Right lobe of liver (tissue), 6 donors: ENCODE results near the gene CYBC1. TPM values are rescaled to one million over a fixed set of nuclear protein-coding genes. Genes with fewer than 3 reads are reported as not detected.
"Not testable (repeated sequence)": the region's sequence is repeated elsewhere in the genome, so short reads cannot be mapped to it uniquely, and the experiment has no call there.

Source experiments
- ATAC-seq, 4 donors: fragments of 200-7000 bp; cut with Tn5 transposase; one replicate each; pipeline ENCODE4 v1.9.1; 2020; ENCODE audit warnings: mild to moderate bottlenecking in 4 of 4, moderate library complexity in 4 of 4
- DNase-seq, 3 donors: peaks; one replicate each; pipeline ENCODE4 v3.0.0-alpha.2; 2020
- H3K27ac ChIP-seq, 3 donors: fragments of 200-600 bp; one replicate each; pipeline ENCODE4 v1.8.0; 2022
- H3K27me3 ChIP-seq, 2 donors: fragments of 200-600 bp; one replicate each; pipeline ENCODE4 v1.8.0; 2022
- H3K36me3 ChIP-seq, 4 donors: fragments of 200-600 bp; sonication (generic) in 1 of 4; one replicate each; pipeline versions ENCODE4 v1.5.1 to v1.8.0; 2017 to 2022; ENCODE audit warnings: control low read depth in 1 of 4
- H3K4me1 ChIP-seq, 4 donors: fragments of 200-600 bp; sonication (generic) in 1 of 4; one replicate each; pipeline versions ENCODE4 v1.5.1 to v1.8.0; 2017 to 2022; ENCODE audit warnings: control low read depth in 1 of 4
- H3K4me3 ChIP-seq, 3 donors: fragments of 200-600 bp; one replicate each; pipeline ENCODE4 v1.8.0; 2022
- H3K9me3 ChIP-seq, 4 donors: fragments of 200-600 bp; sonication (generic) in 1 of 4; one replicate each; pipeline versions ENCODE4 v1.5.1 to v1.8.0; 2017 to 2022; ENCODE audit warnings: control low read depth in 1 of 4
- POLR2A ChIP-seq: fragments of 450-650 bp; IDR thresholded peaks from one replicate; pipeline ENCODE4 v1.6.1; 2017; ENCODE audit warnings: antibody characterized with exemption, mild to moderate bottlenecking
- WGBS: methylation state at CpG from one replicate; pipeline ENCODE4 v1.1.6; 2018; ENCODE audit warnings: low coverage, low lambda C conversion rate; ENCODE audit not compliant: insufficient coverage; ENCODE audit errors: missing lambda C conversion rate; 5-methylcytosine and 5-hydroxymethylcytosine counted together
- intact Hi-C, 2 donors: fragments of 100-400 bp; cut with DNase I; formaldehyde crosslinking; loops; one replicate each; pipeline versions ENCODE4 v1.11.2 to v1.14.1; 2022
- total RNA-seq, 6 experiments: library from RNA; depleted of rRNA in 2 of 6; stranded (reverse); fragments of >200 nt in 2 of 6; fragmentation: NEBNext Ultra II Directional in 3 of 6; extraction: Animal tissue kit (Norgen Biotek cat#: 25700) in 3 of 6; gene quantifications; one replicate each; pipeline versions ENCODE4 v1.1.0 to v1.2.4, GENCODE V29; 2016 to 2023
- TF ChIP-seq, protein P1 (sequence below), 4 donors: fragments of 200-600 bp in 3 of 4; fragments of 450-650 bp in 1 of 4; IDR thresholded peaks; one replicate each; pipeline versions ENCODE4 v1.5.1 to v1.8.0; 2016 to 2022; ENCODE audit warnings: antibody characterized with exemption in 4 of 4, mild to moderate bottlenecking in 2 of 4
- donor health status: DM: no; HTN: yes; CAD: no.
- donor health status: DM: no; HTN: no; CAD: no.
- donor health status: DM: no; HTN: no; CAD: no.
- donor health status: DM: no; HTN: yes; CAD: no.
- donor health status: DM: no; HTN: yes; CAD: no.

The CYBC1 gene
- total RNA-seq, 6 experiments from 2014 or later: 29.4 to 82.4 (median 46.4) TPM

DNA sequence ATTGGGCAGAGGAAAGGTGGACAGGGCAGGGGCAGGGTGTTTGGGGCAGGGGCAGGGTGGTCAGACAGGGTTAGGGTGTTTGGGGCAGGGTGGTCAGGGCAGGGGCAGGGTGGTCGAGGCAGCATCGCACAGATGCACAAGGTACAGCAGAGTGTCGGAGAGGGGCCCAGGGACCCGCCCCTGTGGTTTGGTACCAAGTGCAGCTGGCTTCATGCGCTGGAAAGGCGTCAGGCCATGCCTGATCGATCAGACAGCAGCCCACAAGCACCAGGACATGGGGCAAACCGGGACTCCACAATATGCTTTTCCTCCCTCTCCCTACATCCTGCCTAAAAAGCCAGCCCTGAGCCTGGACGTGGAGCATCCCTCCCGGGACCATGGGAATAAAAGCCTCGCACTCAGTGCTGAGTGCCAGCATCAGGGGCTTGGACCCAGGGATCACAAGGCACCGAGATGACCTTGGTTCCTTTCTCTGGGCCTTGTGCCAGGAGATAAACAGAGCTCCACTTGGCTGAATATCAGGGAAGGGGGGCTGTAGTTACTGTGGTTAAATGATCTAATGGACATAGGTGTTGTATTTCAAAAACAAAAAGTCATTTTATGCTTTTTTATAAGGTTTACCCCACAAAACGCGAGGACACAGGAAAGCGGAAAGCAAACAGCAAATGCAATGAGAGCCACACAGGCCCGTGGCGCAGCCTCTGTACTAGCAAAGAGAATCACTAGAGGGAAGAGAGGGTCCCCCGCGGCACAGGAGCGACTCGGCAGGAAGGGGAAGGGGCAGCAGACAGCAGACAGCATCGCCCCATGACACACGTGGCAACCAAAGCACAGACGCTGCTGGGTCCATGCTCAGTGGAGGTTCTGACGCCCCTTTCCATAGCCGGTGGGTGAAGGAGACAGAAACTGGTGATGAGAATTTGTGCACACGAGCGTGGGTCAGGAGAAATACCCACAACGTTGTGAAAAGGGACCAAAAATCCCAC, 37.7 kb downstream of the CYBC1 start:
- TF ChIP-seq POLR2A: no peak
- TF ChIP-seq, protein P1, sequence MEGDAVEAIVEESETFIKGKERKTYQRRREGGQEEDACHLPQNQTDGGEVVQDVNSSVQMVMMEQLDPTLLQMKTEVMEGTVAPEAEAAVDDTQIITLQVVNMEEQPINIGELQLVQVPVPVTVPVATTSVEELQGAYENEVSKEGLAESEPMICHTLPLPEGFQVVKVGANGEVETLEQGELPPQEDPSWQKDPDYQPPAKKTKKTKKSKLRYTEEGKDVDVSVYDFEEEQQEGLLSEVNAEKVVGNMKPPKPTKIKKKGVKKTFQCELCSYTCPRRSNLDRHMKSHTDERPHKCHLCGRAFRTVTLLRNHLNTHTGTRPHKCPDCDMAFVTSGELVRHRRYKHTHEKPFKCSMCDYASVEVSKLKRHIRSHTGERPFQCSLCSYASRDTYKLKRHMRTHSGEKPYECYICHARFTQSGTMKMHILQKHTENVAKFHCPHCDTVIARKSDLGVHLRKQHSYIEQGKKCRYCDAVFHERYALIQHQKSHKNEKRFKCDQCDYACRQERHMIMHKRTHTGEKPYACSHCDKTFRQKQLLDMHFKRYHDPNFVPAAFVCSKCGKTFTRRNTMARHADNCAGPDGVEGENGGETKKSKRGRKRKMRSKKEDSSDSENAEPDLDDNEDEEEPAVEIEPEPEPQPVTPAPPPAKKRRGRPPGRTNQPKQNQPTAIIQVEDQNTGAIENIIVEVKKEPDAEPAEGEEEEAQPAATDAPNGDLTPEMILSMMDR (IDR thresholded peaks at IDR 0.05): no peak
- ATAC-seq: peak; percentile 48 to 65 (median 53)
- H3K36me3 ChIP-seq: no peaks in the 10 kb centered on the region
- intact Hi-C loops: loop anchor here in 1 of 2 donors (10.0 kb wide), 1 partner anchor 58 kb away; the partner anchor contains the start of gene TEX19
- no peak overlapping the region for H3K27ac ChIP-seq
- WGBS: 54% methylated on average over 29 of the region's 29 CpGs
- no peaks in the 10 kb centered on the region for H3K9me3 ChIP-seq
- DNase-seq: no peak
- no peak overlapping the region for H3K4me3 ChIP-seq
- H3K27me3 ChIP-seq: no peaks in the 10 kb centered on the region
- H3K4me1 ChIP-seq: peaks cover 0 to 9% (median 2%) of the 10 kb centered on the region in 4 donors

- not testable (repeated sequence) for H3K27ac ChIP-seq, H3K27me3 ChIP-seq, DNase-seq, H3K4me3 ChIP-seq, ATAC-seq, H3K9me3 ChIP-seq, H3K36me3 ChIP-seq, H3K4me1 ChIP-seq
- intact Hi-C loops: loop anchor here in 1 of 2 donors (10.0 kb wide), 1 partner anchor 57 kb away; the partner anchor contains the start of gene TEX19
- 65% methylated on average over 16 of the region's 16 CpGs for WGBS
Observed at GRCh38 chr17:82412081-82412480, 38.5 kb downstream of the CYBC1 start.

DNA sequence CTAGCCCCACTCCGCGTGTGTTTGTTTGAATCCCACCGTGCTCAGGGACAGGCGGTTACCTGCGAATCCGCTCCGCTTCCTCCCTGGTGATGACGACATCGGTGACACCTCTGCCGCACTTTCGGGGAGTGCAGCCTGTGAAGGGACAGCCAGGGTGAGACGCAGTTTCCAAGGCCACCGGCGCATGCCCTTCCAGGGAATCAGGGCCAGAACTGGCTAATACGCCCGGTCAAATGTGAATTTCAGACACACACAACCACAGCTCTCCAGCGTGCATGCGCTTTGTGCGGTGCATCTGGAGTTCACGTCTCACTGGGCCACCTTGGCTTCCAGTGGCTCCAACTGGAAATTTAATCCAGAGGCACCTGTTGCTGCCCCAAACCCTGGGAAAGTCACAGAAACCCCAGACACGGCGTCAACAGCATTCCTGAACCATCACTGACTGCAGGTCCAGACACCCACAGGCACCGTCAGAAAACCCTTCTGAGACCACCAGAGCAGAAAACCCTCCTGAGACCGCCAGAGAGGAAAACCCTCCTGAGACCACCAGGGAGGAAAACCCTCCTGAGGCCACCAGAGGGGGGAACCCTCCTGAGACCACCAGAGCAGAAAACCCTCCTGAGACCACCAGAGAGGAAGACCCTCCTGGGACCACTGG, 39.0 kb downstream of the CYBC1 start:
- H3K4me3 ChIP-seq: no peak overlapping the region
- TF ChIP-seq, protein P1 (IDR thresholded peaks at IDR 0.05): no peak
- no peak for TF ChIP-seq POLR2A

GRCh38 chr17:82410014-82410716, 40.4 kb downstream of the CYBC1 start:
- H3K9me3 ChIP-seq: no peaks in the 10 kb centered on the region
- 100% methylated on average over 7 of the region's 14 CpGs for WGBS
- H3K4me1 ChIP-seq: peaks cover 0 to 4% (median 0%) of the 10 kb centered on the region in 4 donors

More for the DNA sequence above, 39.0 kb downstream of the CYBC1 start:
- no peaks in the 10 kb centered on the region for H3K27me3 ChIP-seq
- intact Hi-C loops: loop anchor here in 1 of 2 donors (10.0 kb wide), 1 partner anchor 57 kb away; the partner anchor contains the start of gene TEX19
- peaks cover 0 to 4% (median 0%) of the 10 kb centered on the region in 4 donors for H3K4me1 ChIP-seq
- ATAC-seq (no peak), DNase-seq (no peak)
- H3K9me3 ChIP-seq: no peaks in the 10 kb centered on the region
- H3K36me3 ChIP-seq: no peaks in the 10 kb centered on the region
- 92% methylated on average over 12 of the region's 24 CpGs for WGBS
- no peak overlapping the region for H3K27ac ChIP-seq

More at GRCh38 chr17:82410014-82410716, 40.4 kb downstream of the CYBC1 start:
- Histone ChIP-seq H3K27ac (no peak overlapping the region), H3K27me3 (no peaks in the 10 kb centered on the region), H3K36me3 (no peaks in the 10 kb centered on the region), H3K4me3 (no peak overlapping the region)
- no peak for TF ChIP-seq POLR2A
- TF ChIP-seq, protein P1 (IDR thresholded peaks at IDR 0.05): no peak
- DNase-seq (no peak), ATAC-seq (no peak)
- intact Hi-C loops: loop anchor here in 1 of 2 donors (10.0 kb wide), 1 partner anchor 55 kb away; the partner anchor contains the start of gene TEX19
